HG03159 (cell line): ENCODE measurements around the gene SYT7.

ENCODE experiments used
- ATAC-seq: cut with Tn5 transposase; IDR thresholded peaks from one replicate; pipeline ENCODE4 v1.9.1; 2021; ENCODE audit warnings: mild to moderate bottlenecking, moderate library complexity; ENCODE audit not compliant: unreplicated experiment

SYT7 gene

GRCh38 chr11:61503135-61503770, 77.6 kb downstream of the SYT7 start:
- ATAC-seq: no peak

DNA sequence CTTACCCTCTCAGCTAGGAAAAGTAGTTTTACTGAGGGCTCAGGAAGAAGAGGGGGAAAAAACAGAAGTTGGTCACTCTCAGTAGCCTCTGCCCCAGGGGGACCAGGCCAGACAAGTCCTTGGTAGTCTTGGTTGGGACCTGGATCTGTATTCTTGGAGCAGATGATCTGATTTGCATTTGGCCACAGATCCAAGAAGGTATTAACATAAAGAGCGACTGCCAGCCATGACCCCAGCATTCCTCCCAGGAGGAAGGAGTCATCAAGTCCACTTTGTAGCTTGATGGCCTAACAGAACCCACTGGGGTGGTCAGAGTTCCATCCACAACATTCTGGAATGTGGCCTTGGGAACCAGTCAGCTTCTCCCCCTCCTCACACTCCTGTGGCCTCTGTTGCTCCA, 78.4 kb downstream of the SYT7 start:
- ATAC-seq: no peak

DNA sequence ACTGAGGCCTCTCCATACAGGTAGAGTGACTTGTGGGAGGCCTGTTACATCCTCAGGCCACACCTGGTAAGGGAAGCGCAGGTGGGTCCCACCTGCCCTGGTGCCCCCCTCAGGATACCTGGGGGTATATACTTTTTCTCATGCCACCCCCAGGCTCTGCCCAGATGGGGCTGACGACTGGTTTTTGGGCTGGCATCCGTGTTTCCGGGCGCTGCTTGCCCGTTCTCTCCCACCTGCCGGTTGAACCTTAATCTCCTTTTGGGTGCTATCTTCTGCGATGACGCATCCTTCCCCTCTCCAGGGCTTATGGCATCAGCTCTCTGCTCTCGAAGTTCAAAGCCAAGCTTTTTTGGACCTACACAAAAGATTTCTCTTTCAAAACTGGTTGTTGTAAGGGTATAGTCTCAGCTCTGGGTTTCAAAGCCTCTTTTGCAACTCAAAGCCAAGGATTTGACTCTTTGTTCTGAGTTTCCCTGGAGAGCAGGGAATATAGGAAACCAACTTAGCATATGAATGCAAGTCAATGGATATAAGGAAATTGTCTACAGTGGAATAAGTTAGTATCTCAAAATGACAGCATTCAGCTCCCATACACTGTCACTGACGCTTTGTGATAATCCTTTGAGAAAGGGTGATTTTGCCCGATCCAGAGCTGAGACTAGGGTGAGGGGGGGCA, 80.9 kb downstream of the SYT7 start:
- ATAC-seq: no peak

GRCh38 chr11:61498767-61499341, 82.0 kb downstream of the SYT7 start:
- no peak for ATAC-seq

DNA sequence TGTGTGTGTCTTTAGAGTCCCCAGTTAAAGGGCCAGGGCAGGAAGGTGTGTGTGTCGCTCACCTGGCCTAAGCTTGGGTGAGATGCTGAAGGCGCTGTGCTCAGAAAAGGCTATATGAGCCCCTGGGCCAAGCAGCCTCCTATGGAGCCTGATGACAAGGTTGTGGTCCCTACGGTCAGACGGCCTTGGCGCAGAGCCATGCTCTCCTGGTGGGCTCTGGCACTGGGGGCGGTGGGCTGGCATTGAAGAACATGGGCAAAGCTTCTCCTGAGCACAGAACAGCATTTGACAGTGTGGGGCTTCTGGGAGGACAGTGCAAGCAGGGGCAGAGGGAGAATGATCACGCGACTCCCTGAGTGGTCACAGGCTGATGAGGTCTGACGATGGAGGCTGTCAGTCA, 83.0 kb downstream of the SYT7 start:
- ATAC-seq: no peak

- ATAC-seq: no peak
Measured at GRCh38 chr11:61497473-61497872, 83.4 kb downstream of the SYT7 start.

DNA sequence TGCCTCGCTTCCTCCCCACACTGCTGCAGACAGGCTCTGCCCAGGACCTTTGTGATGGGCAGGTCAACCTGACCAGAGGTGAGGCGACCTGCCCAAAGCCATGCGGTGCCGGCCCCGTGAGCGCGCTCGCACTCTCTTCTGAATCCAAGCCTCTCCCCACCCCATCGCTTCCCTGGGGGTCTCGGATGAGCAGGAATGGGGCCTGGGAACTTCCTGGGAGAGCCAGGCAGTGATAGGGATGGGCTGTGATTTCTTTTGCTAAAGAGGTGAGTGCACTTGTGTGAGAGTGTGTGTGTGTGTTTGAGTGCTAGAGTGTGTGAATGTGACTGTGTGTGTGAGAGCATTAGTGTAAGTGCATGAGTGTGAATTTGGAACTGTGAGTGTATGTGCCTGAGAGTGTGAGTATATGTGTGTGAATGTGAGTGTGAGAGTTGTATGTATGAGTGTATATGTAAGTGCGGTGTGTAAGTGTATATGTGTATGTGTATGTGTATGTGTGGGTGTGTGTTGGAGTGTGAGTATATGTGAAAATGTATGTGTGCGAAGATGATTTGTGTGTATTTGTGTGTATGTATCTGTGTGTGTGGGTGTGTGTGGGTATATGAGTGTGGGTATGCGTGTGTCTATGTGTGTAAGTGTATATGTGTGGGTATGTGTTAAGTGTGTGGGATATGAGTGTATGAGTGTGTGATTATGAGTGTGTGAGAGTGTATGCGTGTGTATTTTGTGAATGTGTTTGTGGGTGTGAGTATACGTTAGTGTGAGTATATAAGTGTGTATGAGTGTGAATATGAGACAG, 84.1 kb downstream of the SYT7 start:
- no peak for ATAC-seq

DNA sequence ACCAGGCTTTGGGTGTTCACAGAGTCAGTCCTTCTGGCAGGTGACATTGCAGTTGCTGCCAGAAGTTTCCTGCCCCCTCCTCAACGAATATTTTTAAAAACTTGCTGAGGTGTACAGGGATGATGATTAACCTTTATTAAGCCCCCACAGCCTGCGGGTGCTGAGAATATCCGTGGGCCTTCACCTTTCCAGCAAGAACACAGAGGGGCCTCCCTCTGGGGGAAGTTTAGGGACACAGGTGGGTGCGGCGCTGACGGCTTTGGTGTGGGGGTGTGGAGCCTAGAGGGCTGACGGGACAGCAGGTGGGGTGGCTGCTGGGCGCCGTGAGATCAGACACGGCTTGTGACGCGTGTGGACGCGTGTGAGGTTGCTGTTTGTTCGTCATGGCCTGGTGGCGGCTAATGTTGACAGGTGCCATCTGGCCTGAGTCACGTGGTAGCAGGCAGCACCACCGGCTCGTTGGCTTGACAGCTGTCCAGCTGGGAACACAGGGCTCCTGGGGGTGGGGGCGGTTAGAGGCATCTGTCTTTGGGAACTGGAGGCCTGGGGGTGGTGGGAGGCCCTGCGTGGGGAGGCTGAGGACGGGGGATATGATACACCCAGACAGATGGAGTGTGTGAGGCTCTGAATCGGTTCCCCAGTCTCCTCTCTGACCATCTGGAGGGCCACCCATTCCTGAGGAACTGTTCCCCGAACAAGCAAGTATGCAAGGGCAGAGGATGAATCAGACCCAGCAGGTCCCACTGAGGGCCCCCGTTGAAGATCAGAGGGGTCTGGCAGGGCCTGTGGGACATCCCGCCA, 84.9 kb downstream of the SYT7 start:
- ATAC-seq: no peak

DNA sequence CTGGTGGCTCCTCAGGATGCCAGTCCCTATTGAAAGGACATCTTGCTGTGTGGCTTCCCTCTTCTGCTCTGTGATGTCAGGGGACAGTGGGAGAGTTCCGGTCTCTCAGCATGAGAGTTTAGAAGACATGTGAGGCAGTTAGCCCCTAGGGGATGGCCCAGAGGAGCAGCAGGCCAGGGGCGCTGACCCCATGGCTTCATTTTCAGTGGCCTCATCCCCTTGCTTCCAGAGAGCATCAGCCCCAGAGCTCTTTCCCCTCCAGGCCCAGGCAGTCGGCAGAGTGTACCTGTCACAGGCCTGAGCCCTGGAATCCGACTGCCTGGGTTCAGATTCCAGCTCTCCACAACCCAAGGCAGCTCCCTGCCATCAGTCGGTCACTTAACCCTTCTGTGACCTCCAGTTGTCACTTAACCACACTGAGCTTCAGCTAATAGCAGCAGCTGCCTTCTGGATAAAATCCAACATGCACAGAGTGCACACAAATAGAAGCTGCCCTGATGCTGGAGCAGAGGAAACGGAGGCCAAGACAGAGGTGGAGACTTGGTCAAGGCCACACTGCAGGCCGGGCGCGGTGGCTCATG, 86.4 kb downstream of the SYT7 start:
- ATAC-seq: no peak

GRCh38 chr11:61491736-61492395, 89.0 kb downstream of the SYT7 start:
- ATAC-seq: no peak

DNA sequence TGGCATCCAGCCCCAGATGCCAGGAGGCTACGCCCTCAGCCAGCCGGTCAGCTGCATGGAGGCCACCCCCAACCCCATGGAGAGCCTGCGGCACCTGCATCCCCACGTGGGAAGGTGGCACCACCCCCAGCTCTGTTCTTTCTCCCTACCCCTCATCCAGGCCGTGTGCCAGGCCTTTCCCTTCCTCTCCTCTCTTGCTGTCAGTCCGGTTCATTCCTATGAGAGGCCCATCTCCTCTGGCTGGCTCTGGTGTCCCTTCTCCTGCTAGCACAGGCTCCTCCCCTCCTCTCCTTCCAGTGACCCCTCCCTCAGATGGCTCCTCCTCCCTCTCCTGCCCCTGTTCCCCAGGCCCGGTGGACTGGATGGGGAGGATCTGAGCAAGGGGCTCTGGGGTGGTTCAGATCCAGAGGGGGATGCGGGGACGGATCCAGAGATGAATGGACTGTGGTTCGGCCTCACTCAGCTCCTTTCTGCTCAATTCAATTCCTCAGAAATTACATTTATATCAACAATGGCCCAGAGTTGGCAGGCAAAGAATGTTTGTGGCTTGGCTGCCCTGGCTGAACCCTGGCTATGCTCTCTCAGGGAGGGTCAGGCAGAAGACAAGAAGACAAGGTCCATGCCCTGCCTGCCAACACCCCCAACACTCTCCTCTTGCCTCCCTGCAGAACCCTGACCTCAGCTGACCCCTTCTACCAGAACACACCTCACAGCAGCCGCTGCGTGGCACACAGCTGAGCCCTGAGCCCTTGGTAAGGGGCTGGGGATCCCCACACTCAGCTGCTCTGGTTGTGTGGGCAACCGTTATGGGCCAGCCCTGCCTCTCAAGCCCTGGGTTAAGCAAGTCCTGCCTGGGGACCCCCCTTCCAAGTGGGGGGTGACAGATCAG, 90.8 kb downstream of the SYT7 start:
- ATAC-seq: no peak

DNA sequence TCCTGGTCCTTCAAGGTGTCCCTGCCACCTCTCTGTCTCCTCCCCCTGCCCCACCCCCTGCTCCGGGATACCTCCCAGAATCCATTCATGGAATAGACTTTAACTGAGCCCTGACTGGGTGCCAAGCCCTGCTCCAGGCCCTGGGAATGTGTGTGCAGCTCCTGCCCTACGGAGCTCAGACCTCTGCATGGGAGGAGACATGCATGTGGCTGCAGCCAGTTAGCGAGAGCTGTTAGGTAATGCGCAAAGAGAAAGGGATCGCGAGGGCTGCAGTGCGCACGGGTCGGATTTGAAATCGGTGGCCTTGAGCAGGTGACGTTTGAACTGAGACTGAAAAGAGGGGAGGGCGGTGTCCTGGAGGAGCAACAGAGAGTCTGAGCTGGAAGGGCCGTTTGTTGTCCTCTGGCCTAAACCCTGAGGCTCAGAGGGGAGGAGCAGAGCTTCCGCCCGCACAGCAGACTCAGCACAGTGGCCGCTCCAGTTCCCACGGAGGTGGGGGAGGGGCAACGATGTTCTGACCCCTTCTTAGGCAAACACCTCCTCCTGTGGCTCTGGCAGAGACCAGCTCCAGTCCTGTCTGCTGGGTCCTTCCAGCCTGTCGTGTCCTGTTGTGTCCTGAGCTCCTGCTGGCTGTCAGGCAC, 92.1 kb downstream of the SYT7 start:
- no peak for ATAC-seq

DNA sequence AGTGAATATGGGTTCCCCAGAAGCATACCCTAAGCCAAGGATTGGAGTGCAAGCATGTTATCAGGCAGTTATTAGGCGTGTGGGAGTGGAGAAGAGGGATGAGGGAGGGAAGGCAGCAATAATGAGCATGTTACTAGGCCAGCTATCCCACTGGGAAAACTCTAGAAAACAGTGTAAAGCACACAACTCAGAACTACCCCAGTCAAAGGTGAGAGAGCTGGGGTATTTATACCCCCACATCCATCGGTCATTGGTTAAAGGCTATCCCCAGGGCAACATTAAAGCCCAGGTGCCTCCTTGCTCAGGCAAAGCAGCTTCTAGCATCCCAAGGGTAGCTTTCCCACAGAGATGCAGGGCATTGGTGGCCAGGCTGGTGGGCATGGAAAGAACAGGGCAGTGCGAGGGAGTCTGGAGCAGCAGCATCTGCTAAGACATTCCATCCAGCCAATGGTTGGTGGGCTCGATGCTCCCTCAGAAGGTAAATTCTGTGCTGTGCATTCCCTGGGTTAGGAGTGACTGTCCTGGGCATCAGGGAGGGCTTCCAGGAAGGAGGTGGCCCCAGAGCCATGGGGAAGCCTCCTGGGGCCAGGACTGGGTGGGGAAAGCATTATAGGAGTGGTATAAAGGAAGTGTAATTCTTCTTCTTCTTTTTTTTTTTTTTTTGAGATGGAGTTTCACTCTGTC, 93.4 kb downstream of the SYT7 start:
- ATAC-seq: no peak

GRCh38 chr11:61486779-61487178, 94.1 kb downstream of the SYT7 start:
- no peak for ATAC-seq

- ATAC-seq: no peak
Measured at GRCh38 chr11:61486011-61486620, 94.8 kb downstream of the SYT7 start.

DNA sequence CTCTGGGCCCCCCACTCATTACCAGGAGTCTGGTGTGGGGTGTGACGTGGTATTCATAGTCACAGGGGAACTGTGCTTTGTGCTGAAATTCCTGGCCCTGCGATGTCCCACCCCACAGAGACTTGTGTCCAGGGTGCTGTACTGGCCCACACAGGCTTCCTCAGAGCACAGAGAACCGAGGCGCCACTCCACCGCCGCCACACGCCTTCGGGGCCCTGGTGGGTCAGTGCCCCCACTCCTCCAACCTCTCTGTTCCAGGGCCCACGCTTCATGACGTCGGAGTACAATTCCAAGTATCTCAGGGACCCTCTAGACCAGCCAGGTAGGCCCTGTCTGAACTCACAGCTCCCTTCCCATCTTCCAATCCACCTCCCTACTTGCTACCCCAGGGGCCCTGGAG, 95.8 kb downstream of the SYT7 start:
- no peak for ATAC-seq

GRCh38 chr11:61484541-61484940, 96.3 kb downstream of the SYT7 start:
- no peak for ATAC-seq

DNA sequence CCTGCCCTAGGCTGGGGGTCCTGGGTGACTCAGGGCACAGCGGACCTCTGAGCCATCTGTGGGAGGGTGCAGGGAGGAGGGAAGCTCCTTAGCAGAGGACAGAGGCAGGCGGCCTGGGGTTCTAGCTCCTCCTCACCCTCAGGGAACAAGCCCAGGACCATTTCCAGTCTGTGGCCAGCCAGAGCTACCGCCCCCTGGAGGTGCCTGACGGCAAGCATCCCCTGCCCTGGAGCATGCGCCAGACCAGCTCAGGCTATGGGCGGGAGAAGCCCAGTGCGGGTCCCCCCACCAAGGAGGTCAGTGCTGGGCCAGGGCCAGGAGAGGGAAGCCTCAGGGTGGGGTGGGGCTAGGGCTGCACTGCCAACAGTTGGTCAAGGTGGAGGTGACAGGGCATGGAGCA, 98.4 kb downstream of the SYT7 start:
- ATAC-seq: no peak
